A673 (cell line): Measurements from ENCODE around the gene RNF220. TPM values are rescaled to one million over a fixed set of nuclear protein-coding genes. Genes with fewer than 3 reads are reported as not detected.

ENCODE experiments used
- BruUV-seq: library from RNA; stranded (reverse); fragments of 400-500 nt; replicated peaks from 2 replicates; lab custom pipeline; 2021; lab: Mats Ljungman, UMichigan
- CTCF ChIA-PET: fragments of 300-600 bp; sonication (Branson Sonifier 250); formaldehyde crosslinking; loops from one replicate; lab custom pipeline; 2022; ENCODE audit warnings: antibody characterized with exemption; lab: Charles Lee
- POLR2A ChIA-PET: fragments of 300-600 bp; sonication (Branson Sonifier 250); formaldehyde crosslinking; loops from one replicate; lab custom pipeline; 2022; ENCODE audit warnings: antibody characterized with exemption; ENCODE audit not compliant: low non-redundant PET; lab: Charles Lee
- DNase-seq: peaks from one replicate; pipeline ENCODE4 v3.0.0-alpha.2; 2015; ENCODE audit warnings: low spot score
- H3K27ac ChIP-seq: fragments of 200-600 bp; sonication (generic); 2 replicates; pipeline ENCODE4 v1.5.1; 2016; ENCODE audit warnings: mixed run types, low read depth, mild to moderate bottlenecking, mixed read lengths, antibody characterized with exemption, low read length; ENCODE audit not compliant: poor library complexity, severe bottlenecking
- H3K27me3 ChIP-seq: fragments of 200-600 bp; sonication (generic); replicated peaks from 2 replicates; pipeline ENCODE4 v1.6.1; 2017; ENCODE audit warnings: mixed run types, low read depth, mild to moderate bottlenecking, mixed read lengths, antibody characterized with exemption, low read length; ENCODE audit not compliant: insufficient read depth, poor library complexity
- H3K36me3 ChIP-seq: fragments of 200-600 bp; sonication (generic); 2 replicates; pipeline ENCODE4 v1.6.1; 2016; ENCODE audit warnings: mixed run types, mild to moderate bottlenecking, mixed read lengths, antibody characterized with exemption, low read length; ENCODE audit not compliant: insufficient read depth, poor library complexity, severe bottlenecking
- H3K4me1 ChIP-seq: fragments of 200-600 bp; sonication (generic); 2 replicates; pipeline ENCODE4 v1.6.1; 2017; ENCODE audit warnings: mixed run types, mild to moderate bottlenecking, mixed read lengths, antibody characterized with exemption, low read length; ENCODE audit not compliant: insufficient read depth, poor library complexity, severe bottlenecking
- H3K4me3 ChIP-seq: fragments of 200-600 bp; sonication (generic); 2 replicates; pipeline ENCODE4 v1.5.1; 2016; ENCODE audit warnings: low read depth, mixed run types, mild to moderate bottlenecking, mixed read lengths, low read length; ENCODE audit not compliant: poor library complexity, severe bottlenecking
- H3K9me3 ChIP-seq: fragments of 200-600 bp; sonication (generic); 2 replicates; pipeline ENCODE4 v1.6.1; 2016; ENCODE audit warnings: mixed run types, low read depth, mild to moderate bottlenecking, mixed read lengths, antibody characterized with exemption, low read length; ENCODE audit not compliant: poor library complexity, severe bottlenecking
- CTCF ChIP-seq: fragments of 300-800, 200-600 bp; sonication (generic); conservative IDR thresholded peaks from 2 replicates; pipeline ENCODE4 v1.5.1; 2017; ENCODE audit warnings: low read depth, mild to moderate bottlenecking, antibody characterized with exemption, low read length, moderate library complexity, mixed read lengths
- EZH2 ChIP-seq: fragments of 200-600 bp; sonication (generic); IDR thresholded peaks from 2 replicates; pipeline ENCODE4 v1.6.1; 2017; ENCODE audit warnings: borderline replicate concordance, low read depth, mild to moderate bottlenecking, mixed read lengths, antibody characterized with exemption, low read length; ENCODE audit not compliant: poor library complexity, severe bottlenecking
- intact Hi-C: fragments of 100-400 bp; cut with micrococcal nuclease; formaldehyde crosslinking; loops from one replicate; pipeline ENCODE4 v1.10.0; 2022; ENCODE audit not compliant: unreplicated experiment
- total RNA-seq: library from RNA; stranded (reverse); gene quantifications from 2 replicates; pipeline ENCODE4 v1.2.3, GENCODE V29; 2021

Gene RNF220
- total RNA-seq, 1 experiment from 2014 or later = 80.6 TPM

- Histone ChIP-seq H3K27me3 (no peaks in the 10 kb centered on the region), H3K27ac (no peak overlapping the region), H3K36me3 (peaks cover 51% of the 10 kb centered on the region), H3K9me3 (no peaks in the 10 kb centered on the region), H3K4me1 (no peaks in the 10 kb centered on the region), H3K4me3 (no peak overlapping the region)
- intact Hi-C loops = no loop called here
- CTCF ChIA-PET = interaction anchor here (0.6 kb wide), 1 partner anchor 13 kb away, joined by 16 read pairs; no protein-coding TSS in a partner anchor
- DNase-seq = no peak
- TF ChIP-seq EZH2 (no peak), CTCF (no peak)
- no TSS peak for BruUV-seq
- POLR2A ChIA-PET = no interaction called here
These were observed 241.4 kb downstream of the RNF220 start for GRCh38 chr1:44646261-44647110.

- POLR2A ChIA-PET = no interaction called here
- Histone ChIP-seq H3K27me3 (no peaks in the 10 kb centered on the region), H3K4me3 (no peak overlapping the region), H3K9me3 (no peaks in the 10 kb centered on the region), H3K4me1 (no peaks in the 10 kb centered on the region), H3K36me3 (peaks cover 47% of the 10 kb centered on the region), H3K27ac (no peak overlapping the region)
- BruUV-seq = no TSS peak
- CTCF ChIA-PET = no interaction called here
- DNase-seq = no peak
- TF ChIP-seq EZH2 (no peak), CTCF (no peak)
- intact Hi-C loops = no loop called here
These were observed 242.8 kb downstream of the RNF220 start for GRCh38 chr1:44647896-44648295.

GRCh38 chr1:44648529-44649250 lies 243.6 kb downstream of the RNF220 start:
- Histone ChIP-seq H3K27me3 (no peaks in the 10 kb centered on the region), H3K4me3 (no peak overlapping the region), H3K27ac (no peak overlapping the region), H3K4me1 (no peaks in the 10 kb centered on the region), H3K36me3 (peaks cover 47% of the 10 kb centered on the region), H3K9me3 (no peaks in the 10 kb centered on the region)
- no peak for DNase-seq
- TF ChIP-seq CTCF (no peak), EZH2 (no peak)
- no TSS peak for BruUV-seq
- POLR2A ChIA-PET = no interaction called here
- intact Hi-C loops = no loop called here
- CTCF ChIA-PET = no interaction called here
